HG03159 (cell line): ENCODE measurements around the gene SLC25A4.
"Not testable (repeated sequence)": the region's sequence is repeated elsewhere in the genome, so short reads cannot be mapped to it uniquely, and the experiment has no call there.

ENCODE experiments used
- ATAC-seq: cut with Tn5 transposase; IDR thresholded peaks from one replicate; pipeline ENCODE4 v1.9.1; 2021; ENCODE audit warnings: mild to moderate bottlenecking, moderate library complexity; ENCODE audit not compliant: unreplicated experiment

Gene SLC25A4

GRCh38 chr4:185171373-185172071 is 28.5 kb downstream of the SLC25A4 start:
- peak; percentile 86 for ATAC-seq

DNA sequence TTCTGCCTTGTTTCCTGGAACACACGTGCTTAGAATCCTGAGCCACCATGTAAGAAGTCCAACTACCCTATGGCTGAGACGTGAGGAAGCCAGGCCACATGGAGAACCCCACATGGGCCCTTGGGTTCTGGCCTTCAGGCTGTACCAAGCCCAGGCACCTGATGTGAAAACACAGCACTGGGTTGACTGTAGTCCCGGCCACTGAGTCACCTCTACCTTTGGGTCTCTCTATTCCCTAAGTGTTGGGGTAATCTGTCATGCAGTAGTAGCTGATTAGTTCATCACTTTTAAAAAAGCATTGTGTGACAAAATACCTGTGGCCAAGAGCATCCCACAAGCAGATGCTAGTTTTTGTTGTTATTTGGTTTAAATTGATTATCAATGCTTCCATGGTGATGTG is 36.4 kb downstream of the SLC25A4 start:
- ATAC-seq: no peak

GRCh38 chr4:185182239-185182638 is 39.2 kb downstream of the SLC25A4 start:
- no peak for ATAC-seq

DNA sequence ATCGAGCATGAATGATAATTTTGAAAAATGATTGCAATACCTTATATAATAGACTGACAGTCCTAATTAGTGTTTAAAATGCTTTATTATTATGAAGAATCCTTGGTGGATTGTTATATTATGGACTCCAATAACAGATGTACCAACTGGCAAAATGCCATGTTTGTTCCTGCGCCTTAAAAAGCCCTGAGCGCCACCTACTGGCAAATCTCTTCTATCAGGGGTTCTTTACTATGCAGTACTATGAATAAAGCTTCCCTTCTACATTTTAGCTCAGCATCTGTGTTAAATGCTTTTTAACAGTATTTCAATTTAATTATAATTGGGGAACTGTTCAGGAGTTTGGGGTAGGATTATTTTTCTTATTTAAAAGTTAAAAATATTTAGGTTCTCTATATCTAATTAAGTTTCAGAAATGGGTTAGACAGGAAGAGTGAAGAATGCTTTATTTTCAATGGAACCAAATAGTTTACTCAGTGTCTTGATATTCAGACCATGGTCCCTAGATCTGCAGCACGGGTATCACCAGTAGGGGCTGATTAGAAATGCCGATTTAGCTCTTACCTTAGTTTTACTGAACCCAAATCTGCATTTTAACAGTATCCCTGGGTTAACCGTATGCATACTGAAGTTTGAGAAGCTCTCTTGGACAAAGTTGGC is 40.7 kb downstream of the SLC25A4 start:
- no peak for ATAC-seq

DNA sequence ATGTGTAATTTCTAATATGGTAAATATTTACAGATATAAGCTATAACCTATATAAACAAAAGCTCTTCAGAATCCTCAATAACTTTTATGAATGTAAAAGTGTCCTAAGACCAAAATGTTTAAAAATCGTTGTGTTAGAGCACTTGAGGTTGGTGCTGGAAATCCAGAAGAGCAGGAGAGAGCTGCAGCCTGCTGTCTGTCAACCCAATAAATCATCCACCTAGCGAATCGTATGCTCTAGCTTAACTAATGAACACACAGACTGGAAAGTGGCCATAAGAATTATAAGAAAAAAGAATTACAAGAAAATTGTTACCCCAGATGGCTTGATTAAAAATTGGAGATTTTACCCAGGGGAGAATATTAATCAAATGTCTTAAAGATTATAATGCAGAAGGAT is 43.7 kb downstream of the SLC25A4 start:
- no peak for ATAC-seq

- no peak for ATAC-seq
Measured at GRCh38 chr4:185189606-185190305, 46.7 kb downstream of the SLC25A4 start.

GRCh38 chr4:185190306-185190856 is 47.3 kb downstream of the SLC25A4 start:
- no peak for ATAC-seq

- ATAC-seq: peak; percentile 95
Measured at GRCh38 chr4:185192059-185192458, 49.0 kb downstream of the SLC25A4 start.

- no peak for ATAC-seq
Measured at GRCh38 chr4:185194924-185195888, 52.1 kb downstream of the SLC25A4 start.

- no peak for ATAC-seq
Measured at GRCh38 chr4:185196437-185196836, 53.4 kb downstream of the SLC25A4 start.

GRCh38 chr4:185198189-185198588 is 55.1 kb downstream of the SLC25A4 start:
- not testable (repeated sequence) for ATAC-seq
